ENCODE measurements around the gene DNM3. TPM values are rescaled to one million over a fixed set of nuclear protein-coding genes. Genes with fewer than 3 reads are reported as not detected.

Gene DNM3
- polyA plus RNA-seq, 4 donors = 4.3 to 5.7 (median 5.0) TPM

- no peak for DNase-seq (ENCODE audit: low read depth in 4 of 4, low spot score in 3 of 4)
Observed at GRCh38 chr1:171916315-171916771, 75.0 kb downstream of the DNM3 start.

GRCh38 chr1:171917331-171917730, 76.0 kb downstream of the DNM3 start:
- no peak for DNase-seq (ENCODE audit: low read depth in 4 of 4, low spot score in 3 of 4)

GRCh38 chr1:171919891-171920887, 78.9 kb downstream of the DNM3 start:
- DNase-seq (ENCODE audit: low read depth in 4 of 4, low spot score in 3 of 4) = no peak

- DNase-seq (ENCODE audit: low read depth in 4 of 4, low spot score in 3 of 4) = no peak
Observed at GRCh38 chr1:171922999-171923398, 81.7 kb downstream of the DNM3 start.

- no peak for DNase-seq (ENCODE audit: low read depth in 4 of 4, low spot score in 3 of 4)
Observed at GRCh38 chr1:171929121-171929520, 87.8 kb downstream of the DNM3 start.

GRCh38 chr1:171931752-171932151, 90.5 kb downstream of the DNM3 start:
- no peak for DNase-seq (ENCODE audit: low read depth in 4 of 4, low spot score in 3 of 4)

GRCh38 chr1:171934664-171935063, 93.4 kb downstream of the DNM3 start:
- no peak for DNase-seq (ENCODE audit: low read depth in 4 of 4, low spot score in 3 of 4)

- DNase-seq (ENCODE audit: low read depth in 4 of 4, low spot score in 3 of 4) = no peak
Observed at GRCh38 chr1:171935086-171935485, 93.8 kb downstream of the DNM3 start.

GRCh38 chr1:171935664-171936063, 94.4 kb downstream of the DNM3 start:
- no peak for DNase-seq (ENCODE audit: low read depth in 4 of 4, low spot score in 3 of 4)

- no peak for DNase-seq (ENCODE audit: low read depth in 4 of 4, low spot score in 3 of 4)
Observed at GRCh38 chr1:171937938-171938337, 96.6 kb downstream of the DNM3 start.

GRCh38 chr1:171939740-171940139, 98.4 kb downstream of the DNM3 start:
- DNase-seq (ENCODE audit: low read depth in 4 of 4, low spot score in 3 of 4) = no peak

- DNase-seq (ENCODE audit: low read depth in 4 of 4, low spot score in 3 of 4) = no peak
Observed at GRCh38 chr1:171940368-171940767, 99.1 kb downstream of the DNM3 start.

- DNase-seq (ENCODE audit: low read depth in 4 of 4, low spot score in 3 of 4) = no peak
Observed at GRCh38 chr1:171941920-171942319, 100.6 kb downstream of the DNM3 start.

GRCh38 chr1:171943973-171944561, 102.8 kb downstream of the DNM3 start:
- DNase-seq (ENCODE audit: low read depth in 4 of 4, low spot score in 3 of 4) = no peak

GRCh38 chr1:171948511-171948910, 107.2 kb downstream of the DNM3 start:
- DNase-seq (ENCODE audit: low read depth in 4 of 4, low spot score in 3 of 4) = no peak

- no peak for DNase-seq (ENCODE audit: low read depth in 4 of 4, low spot score in 3 of 4)
Observed at GRCh38 chr1:171949316-171949715, 108.0 kb downstream of the DNM3 start.

- no peak for DNase-seq (ENCODE audit: low read depth in 4 of 4, low spot score in 3 of 4)
Observed at GRCh38 chr1:171953835-171954234, 112.5 kb downstream of the DNM3 start.

- no peak for DNase-seq (ENCODE audit: low read depth in 4 of 4, low spot score in 3 of 4)
Observed at GRCh38 chr1:171954361-171954760, 113.1 kb downstream of the DNM3 start.

- no peak for DNase-seq (ENCODE audit: low read depth in 4 of 4, low spot score in 3 of 4)
Observed at GRCh38 chr1:171961861-171962260, 120.6 kb downstream of the DNM3 start.

GRCh38 chr1:171963762-171964161, 122.5 kb downstream of the DNM3 start:
- DNase-seq (ENCODE audit: low read depth in 4 of 4, low spot score in 3 of 4) = no peak

GRCh38 chr1:171965777-171966176, 124.5 kb downstream of the DNM3 start:
- no peak for DNase-seq (ENCODE audit: low read depth in 4 of 4, low spot score in 3 of 4)
